Thoracic aorta (tissue), 2 donors: ENCODE data around the gene TSC2. TPM values are rescaled to one million over a fixed set of nuclear protein-coding genes. Genes with fewer than 3 reads are reported as not detected.

ENCODE experiments used
- ATAC-seq: fragments of 150-250 bp; one replicate; pipeline ENCODE4 v1.8.0; 2017; ENCODE audit warnings: low read depth; ENCODE audit not compliant: insufficient number of reproducible peaks, low FRiP score
- DNase-seq: peaks from one replicate; pipeline ENCODE4 v3.0.0-alpha.2; 2020; ENCODE audit warnings: low spot score
- H3K27ac ChIP-seq, 2 donors: fragments of 200-600 bp; sonication (generic); 1 replicate in 1 of 2; 2 replicates in 1 of 2; pipeline ENCODE4 v1.5.1; 2016; ENCODE audit warnings: mild to moderate bottlenecking in 2 of 2, moderate library complexity in 2 of 2
- H3K27me3 ChIP-seq: fragments of 200-600 bp; sonication (generic); replicated peaks from 2 replicates; pipeline ENCODE4 v1.6.0; 2016; ENCODE audit warnings: mild to moderate bottlenecking; ENCODE audit not compliant: insufficient read depth
- H3K36me3 ChIP-seq: fragments of 200-600 bp; sonication (generic); one replicate; pipeline ENCODE4 v1.5.1; 2016
- H3K4me1 ChIP-seq, 2 donors: fragments of 200-600 bp; sonication (generic); 1 replicate in 1 of 2; 2 replicates in 1 of 2; pipeline versions ENCODE4 v1.5.1 to v1.6.0; 2016; ENCODE audit warnings: low read depth in 2 of 2, mild to moderate bottlenecking in 1 of 2; ENCODE audit not compliant: control insufficient read depth in 1 of 2
- H3K4me3 ChIP-seq: fragments of 200-600 bp; sonication (generic); 2 replicates; pipeline ENCODE4 v1.5.1; 2016; ENCODE audit warnings: mild to moderate bottlenecking
- H3K9me3 ChIP-seq: fragments of 200-600 bp; sonication (generic); 2 replicates; pipeline ENCODE4 v1.5.1; 2016
- total RNA-seq, 2 donors: library from RNA; depleted of rRNA; stranded (reverse); fragments of >200 nt; gene quantifications; one replicate each; pipeline versions ENCODE4 v1.1.0 to v1.2.3, GENCODE V29; 2016
- TF ChIP-seq, protein P1 (sequence below): fragments of 200-600 bp; sonication (generic); IDR thresholded peaks from one replicate; pipeline ENCODE4 v1.5.1; 2019; ENCODE audit warnings: antibody characterized with exemption

TSC2 gene
- total RNA-seq, 2 donors from 2014 or later, result 112 to 123 TPM

DNA sequence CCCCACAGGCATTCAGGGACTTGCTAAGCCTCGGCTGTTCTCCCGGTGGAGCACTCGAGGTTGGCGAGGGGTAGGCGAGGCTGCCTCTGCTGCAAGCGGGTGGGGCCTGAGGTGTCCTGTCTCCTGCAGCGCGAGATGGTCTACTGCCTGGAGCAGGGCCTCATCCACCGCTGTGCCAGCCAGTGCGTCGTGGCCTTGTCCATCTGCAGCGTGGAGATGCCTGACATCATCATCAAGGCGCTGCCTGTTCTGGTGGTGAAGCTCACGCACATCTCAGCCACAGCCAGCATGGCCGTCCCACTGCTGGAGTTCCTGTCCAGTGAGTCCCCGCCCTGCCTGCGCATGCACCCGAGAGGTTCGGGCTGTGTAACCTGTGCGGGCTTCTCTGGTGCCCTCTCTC is 26.3 kb downstream of the TSC2 start:
- ATAC-seq (no peak), DNase-seq (no peak)
- Histone ChIP-seq H3K4me1 (no peaks in the 10 kb centered on the region), H3K27me3 (no peaks in the 10 kb centered on the region), H3K9me3 (no peaks in the 10 kb centered on the region), H3K4me3 (no peak overlapping the region), H3K36me3 (peaks cover 45% of the 10 kb centered on the region), H3K27ac (no peak overlapping the region)
- TF ChIP-seq, protein P1, sequence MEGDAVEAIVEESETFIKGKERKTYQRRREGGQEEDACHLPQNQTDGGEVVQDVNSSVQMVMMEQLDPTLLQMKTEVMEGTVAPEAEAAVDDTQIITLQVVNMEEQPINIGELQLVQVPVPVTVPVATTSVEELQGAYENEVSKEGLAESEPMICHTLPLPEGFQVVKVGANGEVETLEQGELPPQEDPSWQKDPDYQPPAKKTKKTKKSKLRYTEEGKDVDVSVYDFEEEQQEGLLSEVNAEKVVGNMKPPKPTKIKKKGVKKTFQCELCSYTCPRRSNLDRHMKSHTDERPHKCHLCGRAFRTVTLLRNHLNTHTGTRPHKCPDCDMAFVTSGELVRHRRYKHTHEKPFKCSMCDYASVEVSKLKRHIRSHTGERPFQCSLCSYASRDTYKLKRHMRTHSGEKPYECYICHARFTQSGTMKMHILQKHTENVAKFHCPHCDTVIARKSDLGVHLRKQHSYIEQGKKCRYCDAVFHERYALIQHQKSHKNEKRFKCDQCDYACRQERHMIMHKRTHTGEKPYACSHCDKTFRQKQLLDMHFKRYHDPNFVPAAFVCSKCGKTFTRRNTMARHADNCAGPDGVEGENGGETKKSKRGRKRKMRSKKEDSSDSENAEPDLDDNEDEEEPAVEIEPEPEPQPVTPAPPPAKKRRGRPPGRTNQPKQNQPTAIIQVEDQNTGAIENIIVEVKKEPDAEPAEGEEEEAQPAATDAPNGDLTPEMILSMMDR, result no peak

DNA sequence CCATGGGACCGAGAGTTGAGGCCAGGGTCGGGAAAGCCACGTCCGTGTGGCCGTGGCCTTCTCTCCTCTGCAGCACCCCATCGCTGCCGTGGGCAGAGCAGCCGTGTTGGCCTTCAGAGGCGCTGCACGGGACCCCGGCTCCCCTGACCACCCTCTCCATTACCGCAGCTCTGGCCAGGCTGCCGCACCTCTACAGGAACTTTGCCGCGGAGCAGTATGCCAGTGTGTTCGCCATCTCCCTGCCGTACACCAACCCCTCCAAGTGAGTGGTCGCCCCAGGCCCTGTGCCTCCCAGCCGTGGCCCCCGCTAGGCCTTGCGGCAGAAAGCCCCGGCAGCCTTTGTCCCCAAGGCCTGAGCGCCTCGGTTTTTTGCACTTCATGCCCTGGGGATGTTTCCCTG is 27.8 kb downstream of the TSC2 start:
- Histone ChIP-seq H3K27ac (no peak overlapping the region), H3K9me3 (no peaks in the 10 kb centered on the region), H3K36me3 (peaks cover 47% of the 10 kb centered on the region), H3K27me3 (no peaks in the 10 kb centered on the region), H3K4me3 (no peak overlapping the region), H3K4me1 (no peaks in the 10 kb centered on the region)
- ATAC-seq (no peak), DNase-seq (no peak)
- TF ChIP-seq, protein P1, result no peak

DNA sequence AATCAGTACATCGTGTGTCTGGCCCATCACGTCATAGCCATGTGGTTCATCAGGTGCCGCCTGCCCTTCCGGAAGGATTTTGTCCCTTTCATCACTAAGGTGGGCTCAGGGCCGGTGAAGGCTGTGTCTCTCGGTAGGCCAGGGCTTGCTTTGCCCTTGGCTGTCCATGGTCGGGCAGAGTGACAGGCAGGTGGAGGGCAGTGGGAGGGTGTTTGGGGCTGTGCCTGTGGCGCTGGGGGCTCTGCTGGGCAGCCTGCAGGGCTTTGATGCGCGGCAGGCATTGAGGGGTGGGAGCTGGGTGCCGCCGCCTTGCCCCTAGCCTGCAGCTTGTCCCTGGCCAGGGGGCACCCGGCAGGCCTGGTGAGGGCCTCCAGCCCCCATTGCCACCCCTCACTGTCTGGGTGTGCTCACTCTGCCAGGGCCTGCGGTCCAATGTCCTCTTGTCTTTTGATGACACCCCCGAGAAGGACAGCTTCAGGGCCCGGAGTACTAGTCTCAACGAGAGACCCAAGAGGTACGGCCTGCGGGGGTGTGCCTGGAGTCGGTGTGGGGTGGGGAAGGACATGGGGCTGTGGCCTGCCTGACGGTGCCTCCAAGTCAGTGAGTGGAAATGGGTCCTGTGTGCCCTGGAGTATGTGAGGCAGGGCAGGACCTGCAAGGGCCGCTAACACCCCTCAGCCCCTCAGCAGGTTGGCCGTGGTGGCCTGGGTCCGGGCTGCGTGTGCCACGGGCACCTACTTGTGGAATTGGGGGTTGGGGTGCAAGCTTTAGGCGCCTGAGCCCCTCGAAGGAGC is 28.5 kb downstream of the TSC2 start:
- no peak for DNase-seq
- TF ChIP-seq, protein P1, result no peak
- Histone ChIP-seq H3K4me1 (no peaks in the 10 kb centered on the region), H3K27ac (no peak overlapping the region), H3K36me3 (peaks cover 46% of the 10 kb centered on the region), H3K4me3 (no peak overlapping the region), H3K9me3 (no peaks in the 10 kb centered on the region), H3K27me3 (no peaks in the 10 kb centered on the region)
- ATAC-seq, result no peak

DNA sequence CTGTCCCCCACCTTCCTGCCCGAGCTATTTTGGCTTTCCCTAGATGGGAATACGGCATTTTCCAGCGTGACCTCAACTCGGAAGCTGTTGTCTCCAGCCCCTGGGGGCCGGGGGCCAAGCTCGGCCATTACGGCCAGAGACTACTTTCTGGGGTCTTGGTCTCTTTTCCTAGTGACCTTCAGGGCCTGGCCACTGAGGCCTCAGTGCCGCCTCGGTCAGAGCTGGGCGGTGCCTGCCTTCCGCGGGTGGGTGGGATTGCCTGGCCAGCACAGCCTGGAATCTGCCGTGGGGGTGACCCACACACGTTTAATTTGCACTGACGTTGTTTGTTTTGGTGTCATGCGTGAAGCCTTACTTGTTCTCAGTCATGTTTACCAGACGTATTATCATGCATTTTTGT is 29.2 kb downstream of the TSC2 start:
- no peaks in the 10 kb centered on the region for H3K9me3 ChIP-seq
- DNase-seq, result no peak
- H3K4me3 ChIP-seq, result no peak overlapping the region
- TF ChIP-seq, protein P1, result no peak
- no peak for ATAC-seq
- no peaks in the 10 kb centered on the region for H3K27me3 ChIP-seq
- H3K36me3 ChIP-seq, result peaks cover 42% of the 10 kb centered on the region
- H3K4me1 ChIP-seq, result no peaks in the 10 kb centered on the region
- H3K27ac ChIP-seq, result no peak overlapping the region

DNA sequence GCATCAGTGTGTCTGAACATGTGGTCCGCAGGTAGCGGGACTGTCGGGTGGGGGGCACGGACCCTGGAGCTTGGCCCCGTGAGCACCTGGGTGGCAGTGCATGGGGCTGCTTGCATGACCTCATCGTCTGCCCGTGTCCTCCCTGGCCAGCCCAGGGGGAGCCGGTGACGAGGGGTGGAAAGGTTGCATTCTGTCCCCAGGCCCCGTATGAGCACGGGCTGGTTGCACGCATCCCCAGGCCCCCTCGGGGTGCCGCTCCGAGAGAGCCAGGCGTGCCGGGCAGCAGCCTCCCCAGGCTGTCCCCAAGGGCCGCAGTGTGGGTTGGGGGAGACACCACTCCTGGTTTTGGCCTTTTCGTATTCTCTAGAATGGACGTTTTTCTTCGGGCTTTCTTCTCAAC is 29.9 kb downstream of the TSC2 start:
- no peak for ATAC-seq
- Histone ChIP-seq H3K4me1 (no peaks in the 10 kb centered on the region), H3K27ac (no peak overlapping the region), H3K4me3 (no peak overlapping the region), H3K9me3 (no peaks in the 10 kb centered on the region), H3K36me3 (peaks cover 37% of the 10 kb centered on the region), H3K27me3 (no peaks in the 10 kb centered on the region)
- DNase-seq, result no peak
- TF ChIP-seq, protein P1, result no peak
